Muscle of leg (tissue), 9 donors: ENCODE data around the gene KRTAP5-1. TPM values are rescaled to one million over a fixed set of nuclear protein-coding genes. Genes with fewer than 3 reads are reported as not detected.

Source experiments
- polyA plus RNA-seq, 8 donors: library from polyadenylated mRNA; unstranded; fragments of 120-200 nt; gene quantifications; one replicate each; pipeline versions ENCODE4 v1.2.1 to v1.2.3, GENCODE V29; 2013; ENCODE audit warnings: inconsistent platforms in 1 of 8, low replicate concordance in 1 of 8; ENCODE audit not compliant: insufficient read length in 8 of 8, insufficient read depth in 1 of 8
- total RNA-seq: library from RNA; stranded (reverse); fragments of 120-200 nt; gene quantifications from one replicate; pipeline ENCODE4 v1.2.4, GENCODE V29; 2013

Gene KRTAP5-1
- total and polyA plus RNA-seq, 9 donors = 0.26 to 0.97 (median 0.54) TPM; not detected in 1

Other genes with a start within 250 kb of the KRTAP5-1 start
- 0.44 TPM for gene BRSK2, start 195.3 kb downstream of the KRTAP5-1 start, total RNA-seq
- 1 to 10 TPM in 5 of 8 donors, under 1 TPM in 3; 0.93 to 2.3 (median 1.3) TPM for gene BRSK2, start 195.3 kb downstream of the KRTAP5-1 start, polyA plus RNA-seq
- 23.6 TPM for gene MOB2, start 98.5 kb downstream of the KRTAP5-1 start, total RNA-seq
- gene MOB2, start 98.5 kb downstream of the KRTAP5-1 start, polyA plus RNA-seq = 10 to 100 TPM; 21.4 to 28.2 (median 25.3) TPM
- 1.5 TPM for gene DUSP8, start 13.0 kb downstream of the KRTAP5-1 start, total RNA-seq
- gene DUSP8, start 13.0 kb downstream of the KRTAP5-1 start, polyA plus RNA-seq = 10 to 100 TPM in 7 of 8 donors, 1 to 10 TPM in 1; 7.7 to 21.2 (median 16.4) TPM
- not detected for gene KRTAP5-2, start 13.0 kb upstream of the KRTAP5-1 start, total RNA-seq
- not detected for gene KRTAP5-2, start 13.0 kb upstream of the KRTAP5-1 start, polyA plus RNA-seq
- not detected for gene KRTAP5-3, start 23.2 kb upstream of the KRTAP5-1 start, total RNA-seq
- not detected for gene KRTAP5-3, start 23.2 kb upstream of the KRTAP5-1 start, polyA plus RNA-seq
- gene KRTAP5-4, start 36.9 kb upstream of the KRTAP5-1 start, total RNA-seq = not detected
- gene KRTAP5-4, start 36.9 kb upstream of the KRTAP5-1 start, polyA plus RNA-seq = not detected
- gene KRTAP5-5, start 44.5 kb upstream of the KRTAP5-1 start, total RNA-seq = not detected
- gene KRTAP5-5, start 44.5 kb upstream of the KRTAP5-1 start, polyA plus RNA-seq = under 1 TPM in 2 of 8 donors, not detected in 6; 0.24 to 0.31 TPM
- gene KRTAP5-6, start 111.9 kb upstream of the KRTAP5-1 start, total RNA-seq = not detected
- 1 to 10 TPM in 1 of 8 donors, under 1 TPM in 2, not detected in 5; 0.28 to 1.1 (median 0.61) TPM for gene KRTAP5-6, start 111.9 kb upstream of the KRTAP5-1 start, polyA plus RNA-seq
- 0.27 TPM for gene IFITM10, start 165.3 kb upstream of the KRTAP5-1 start, total RNA-seq
- gene IFITM10, start 165.3 kb upstream of the KRTAP5-1 start, polyA plus RNA-seq = under 1 TPM in 7 of 8 donors, not detected in 1; 0.08 to 0.23 (median 0.15) TPM
- 56.9 TPM for gene CTSD, start 178.6 kb upstream of the KRTAP5-1 start, total RNA-seq
- 100 to 1,000 TPM in 4 of 8 donors, 10 to 100 TPM in 4; 84.0 to 120 (median 95.9) TPM for gene CTSD, start 178.6 kb upstream of the KRTAP5-1 start, polyA plus RNA-seq
- 0.27 TPM for gene SYT8, start 249.7 kb upstream of the KRTAP5-1 start, total RNA-seq
- gene SYT8, start 249.7 kb upstream of the KRTAP5-1 start, polyA plus RNA-seq = 1 to 10 TPM in 3 of 8 donors, under 1 TPM in 5; 0.31 to 1.7 (median 0.76) TPM